ENCODE results near the gene ARHGAP25.
A peak's percentile ranks its signal among the peaks of the same experiment; 100 is the strongest.

ARHGAP25 gene

DNA sequence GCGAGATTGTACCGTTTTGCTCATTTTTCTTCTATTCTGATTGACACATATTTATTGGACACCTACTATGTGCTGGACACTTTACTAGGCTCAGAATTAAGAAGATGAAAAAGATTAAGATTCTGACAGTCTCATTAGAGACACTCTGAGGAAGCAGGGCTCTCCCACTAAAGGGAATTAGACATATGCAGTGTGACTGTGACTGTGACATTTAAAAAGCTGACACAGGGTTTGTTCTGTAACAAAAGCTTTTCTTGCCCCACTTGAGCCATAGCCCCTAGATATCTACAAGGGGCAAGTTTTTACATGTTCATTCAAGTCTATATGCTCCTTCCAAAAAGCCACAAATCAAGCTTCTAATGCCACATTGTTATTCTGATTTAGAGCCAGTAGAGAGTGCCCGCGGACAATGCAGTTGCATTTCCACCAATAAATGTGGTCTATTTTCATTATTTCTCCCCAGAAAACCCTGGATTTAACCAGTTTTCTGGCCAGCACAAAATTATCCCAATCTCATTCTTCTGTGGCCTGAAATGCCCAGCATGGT, 9.8 kb downstream of the ARHGAP25 start:
- no peak for DNase-seq

DNA sequence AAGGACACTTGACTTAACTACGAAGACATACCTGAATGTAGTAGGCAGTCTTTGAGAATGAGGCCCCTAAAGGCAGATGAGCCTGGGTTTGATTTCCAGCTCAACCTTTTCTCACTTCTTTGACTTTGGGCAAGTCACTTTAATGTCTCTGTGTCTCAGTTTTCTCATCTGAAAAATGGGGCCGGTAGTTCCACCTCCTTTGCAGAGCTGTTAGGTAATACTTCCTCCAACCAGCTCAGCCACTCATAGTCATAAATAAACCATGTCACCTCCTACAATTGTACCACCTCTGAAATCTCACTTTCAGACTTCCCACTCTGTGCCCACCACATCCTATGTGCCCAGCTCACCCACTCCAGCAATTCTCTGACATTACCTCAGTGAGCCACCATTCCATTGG, 10.4 kb downstream of the ARHGAP25 start:
- DNase-seq = no peak

DNA sequence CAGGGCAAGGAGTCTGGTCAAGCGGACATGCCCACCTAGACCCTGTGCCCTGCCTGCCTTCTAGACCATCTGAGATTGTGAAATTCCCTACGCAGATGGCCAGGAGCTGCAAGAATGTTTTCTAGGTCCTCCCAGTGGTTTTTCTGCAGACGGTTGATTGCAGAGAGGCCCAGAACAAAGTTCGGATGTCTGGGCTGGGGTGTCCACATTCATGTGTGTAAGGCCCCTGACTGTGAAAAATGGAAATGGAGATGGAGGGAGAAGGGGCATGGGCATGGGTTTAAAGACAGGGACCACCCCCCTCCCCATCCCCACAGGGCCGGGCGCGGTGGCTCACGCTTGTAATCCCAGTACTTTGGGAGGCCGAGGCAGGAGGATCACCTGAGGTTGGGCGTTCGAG, 11.8 kb downstream of the ARHGAP25 start:
- no peak for DNase-seq

DNA sequence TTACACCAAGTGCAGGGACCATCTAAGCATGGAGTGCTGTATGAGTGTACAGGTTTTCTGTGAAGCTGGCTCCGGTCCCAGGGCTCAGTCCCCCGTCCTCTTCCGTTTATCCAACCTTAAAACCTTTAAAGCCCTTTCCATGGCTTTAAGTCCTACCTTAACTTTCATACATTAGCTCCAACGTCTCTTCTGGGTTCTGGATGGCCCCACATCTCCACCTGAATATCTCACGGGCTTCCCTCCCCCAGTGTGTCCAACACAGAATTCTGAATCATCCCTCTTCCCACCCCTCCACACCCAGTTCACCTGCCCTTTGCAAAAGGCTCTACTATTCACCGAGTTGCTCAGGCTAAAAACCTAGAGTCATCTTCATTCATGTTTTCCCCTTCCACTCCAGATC, 12.8 kb downstream of the ARHGAP25 start:
- no peak for DNase-seq

DNA sequence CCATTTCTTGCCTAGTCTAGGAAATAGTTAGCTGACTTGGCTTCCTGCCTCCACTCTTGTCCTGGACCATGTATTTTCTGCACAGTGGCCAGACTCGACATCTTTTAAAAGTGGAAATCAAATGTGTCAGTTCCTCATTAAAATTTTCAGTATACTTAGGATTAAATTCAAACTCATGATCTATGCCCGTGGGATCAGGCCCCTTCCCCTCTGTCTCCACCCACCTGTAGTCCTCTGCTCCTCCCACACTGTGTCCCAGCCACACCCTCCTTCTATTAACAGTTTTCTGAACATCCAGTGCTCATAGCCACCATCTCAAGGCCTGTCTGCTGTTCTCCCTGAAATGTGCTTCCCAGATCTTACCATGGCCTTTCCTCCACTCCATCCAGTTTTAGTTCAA, 13.3 kb downstream of the ARHGAP25 start:
- no peak for DNase-seq

DNA sequence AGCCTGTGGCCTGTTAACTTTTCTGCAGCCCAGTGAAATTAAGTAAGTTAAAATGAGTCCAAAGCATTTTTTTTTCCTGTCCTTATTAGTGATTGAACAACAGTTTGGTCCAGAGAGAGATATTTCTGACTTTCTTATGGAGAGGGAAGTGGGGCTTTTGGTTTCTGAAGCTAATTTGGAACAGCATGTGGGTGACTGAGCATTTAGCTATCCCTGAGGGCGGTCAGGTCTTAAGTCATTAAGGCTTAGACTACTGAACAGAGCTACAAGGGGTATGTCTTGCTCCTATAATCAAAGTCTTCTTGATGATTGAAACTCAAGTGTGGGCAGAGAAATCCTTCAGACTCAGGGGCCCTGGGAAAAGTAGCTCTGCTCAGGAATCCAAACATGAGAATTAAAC, 14.0 kb downstream of the ARHGAP25 start:
- DNase-seq = no peak

DNA sequence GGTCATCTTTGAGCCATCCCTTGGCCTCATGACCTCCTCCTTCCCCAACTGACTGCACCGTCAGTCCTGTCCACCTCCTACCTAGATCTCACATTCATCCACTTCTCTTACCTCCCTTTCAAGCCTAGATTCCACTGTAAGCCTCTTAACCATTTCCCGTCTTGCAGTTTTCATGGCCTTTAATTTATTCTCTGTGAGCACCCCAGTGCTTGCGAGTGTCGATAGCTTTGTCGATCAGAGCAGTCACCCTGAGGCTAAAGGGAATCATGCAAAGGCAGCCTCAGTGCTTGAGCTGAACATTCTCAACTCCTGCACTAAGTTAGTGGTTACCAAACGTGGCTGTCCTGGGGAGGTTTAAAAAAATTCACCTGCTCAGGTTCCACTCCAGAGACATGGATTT, 14.7 kb downstream of the ARHGAP25 start:
- no peak for DNase-seq

DNA sequence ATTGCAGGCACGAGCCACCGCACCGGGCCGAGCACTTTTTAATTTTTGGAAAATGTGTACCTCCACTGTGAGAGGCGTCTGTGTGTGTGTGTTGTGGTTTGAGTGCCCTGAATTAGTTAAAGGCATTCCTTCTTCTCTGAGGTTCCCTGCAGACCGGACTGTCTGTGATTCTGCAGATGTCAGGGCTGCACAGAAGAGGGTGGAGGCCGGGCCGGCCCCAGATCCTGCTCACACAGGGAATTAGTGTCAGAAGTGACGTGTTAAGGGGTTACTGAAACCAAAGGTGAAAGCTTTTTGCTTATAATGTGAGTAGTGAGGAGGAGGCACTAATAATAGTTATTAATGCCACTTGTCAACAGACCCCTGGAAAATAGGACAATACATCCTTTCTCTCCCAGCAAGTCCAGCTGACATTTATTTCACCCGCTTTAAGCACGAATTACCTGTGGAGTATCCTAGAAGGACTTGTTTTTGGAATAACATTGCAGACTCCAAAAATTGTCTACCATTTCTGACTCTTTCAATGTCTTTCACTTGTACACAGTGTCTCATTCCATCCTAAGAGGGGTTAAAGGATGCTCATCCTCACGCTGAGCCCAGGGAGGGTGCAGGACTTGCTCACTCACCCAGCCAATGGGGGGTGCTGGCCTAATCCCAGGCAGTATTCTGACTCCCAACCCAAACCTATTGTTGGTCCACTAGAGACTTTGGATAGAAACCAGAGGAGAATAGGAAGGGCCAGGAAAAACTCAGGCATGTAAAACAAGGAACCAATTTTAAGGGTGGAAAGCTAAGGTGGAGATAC, 16.2 kb downstream of the ARHGAP25 start:
- no peak for DNase-seq

DNA sequence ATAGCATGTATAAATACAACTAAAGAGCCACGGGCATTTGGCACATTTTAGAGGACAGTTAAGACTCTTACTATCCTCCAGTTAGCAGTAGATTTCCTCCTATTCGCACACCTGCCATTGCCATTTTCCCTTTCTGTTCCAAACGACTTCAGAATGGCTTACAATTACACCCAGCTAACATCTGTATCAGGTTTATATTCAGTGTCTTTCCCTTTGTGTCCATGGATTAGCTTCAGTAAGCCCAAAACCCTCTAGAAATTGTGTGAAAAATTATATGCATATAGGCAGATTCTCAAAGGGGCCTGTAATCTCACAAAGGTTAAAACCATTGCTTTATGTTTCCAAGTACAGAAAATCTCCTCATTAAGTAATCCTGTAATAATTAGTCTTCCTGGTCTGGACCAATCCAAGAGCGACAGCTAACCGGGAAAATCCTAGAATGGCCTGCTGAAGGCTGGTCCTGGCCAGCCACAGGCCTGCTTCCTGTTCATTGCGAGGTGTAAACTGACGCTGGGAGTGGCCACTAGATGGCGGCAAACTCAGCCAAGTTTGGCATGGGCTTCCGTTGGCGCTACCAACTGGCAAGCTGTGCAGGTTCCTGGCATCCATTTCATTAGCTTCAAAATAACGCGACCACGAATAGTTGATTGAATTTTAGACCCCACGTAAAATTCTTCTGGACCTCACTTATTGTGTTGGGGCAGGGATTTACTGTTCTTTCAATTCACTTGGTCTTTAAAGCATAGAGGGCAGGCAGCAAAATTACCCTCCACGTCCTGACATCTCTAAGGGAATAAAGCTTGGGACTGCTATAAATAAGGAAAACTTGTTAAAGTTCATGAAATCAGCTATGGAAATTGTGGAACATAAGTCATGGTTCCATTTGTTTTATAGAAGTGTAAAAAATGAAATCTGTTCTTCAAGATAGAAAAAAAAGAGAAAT, 17.1 kb downstream of the ARHGAP25 start:
- DNase-seq = peak; percentile 94

DNA sequence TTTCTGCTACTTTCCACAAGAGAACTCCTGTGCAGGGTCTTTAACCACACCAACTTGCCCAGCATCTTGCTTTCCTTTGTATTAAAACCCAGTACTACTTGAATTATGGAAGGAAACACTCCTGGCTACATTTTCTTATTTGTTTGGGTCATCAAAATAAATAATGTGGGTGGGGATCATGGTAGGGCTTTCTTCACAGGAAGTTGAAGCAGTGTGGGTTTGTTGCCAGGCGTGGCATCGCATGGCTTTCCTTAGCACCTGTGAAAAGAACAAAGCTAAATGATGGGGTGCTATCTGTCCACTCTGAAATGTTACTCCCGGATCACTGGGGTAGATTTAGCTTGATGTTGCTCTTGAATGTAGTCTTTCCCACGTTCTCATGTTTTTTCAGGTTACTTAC, 18.7 kb downstream of the ARHGAP25 start:
- DNase-seq = no peak

DNA sequence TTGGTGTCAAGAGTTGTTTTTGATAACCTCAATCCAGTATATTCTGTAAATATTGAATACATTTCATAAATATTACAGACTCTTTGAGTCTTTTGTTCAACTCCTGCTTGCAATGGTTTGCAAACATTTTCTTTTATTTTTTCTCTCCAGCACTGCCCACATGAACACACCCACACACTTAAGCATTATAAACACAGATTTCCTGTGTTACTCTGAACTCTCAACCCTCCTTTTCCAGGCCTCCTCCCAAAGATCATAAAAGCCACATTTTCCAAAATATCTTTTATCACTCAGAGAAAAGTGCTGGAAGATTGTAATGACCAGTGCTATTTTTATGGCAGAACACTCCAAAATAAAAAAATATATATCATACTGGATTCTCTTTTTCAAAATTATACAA, 20.5 kb downstream of the ARHGAP25 start:
- no peak for DNase-seq

DNA sequence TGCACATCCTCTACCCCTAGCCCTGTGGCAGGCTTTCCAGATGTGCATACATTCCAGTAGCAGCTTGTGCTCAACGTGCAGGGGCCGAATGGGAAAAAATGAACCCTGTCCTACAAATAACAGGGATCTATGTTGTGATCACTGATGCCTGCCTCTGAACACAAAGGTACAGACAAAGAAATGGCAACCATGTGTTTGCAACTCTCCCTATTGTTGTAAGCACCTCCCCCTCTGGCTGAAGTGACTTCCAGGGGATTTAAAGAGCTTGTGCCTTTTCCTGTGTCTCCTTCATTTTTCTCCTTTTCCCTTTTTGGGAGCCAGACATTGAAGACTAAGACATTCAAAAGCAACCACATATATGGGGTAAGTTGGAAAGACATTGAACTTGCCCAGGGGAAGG, 21.6 kb downstream of the ARHGAP25 start:
- DNase-seq = no peak

DNA sequence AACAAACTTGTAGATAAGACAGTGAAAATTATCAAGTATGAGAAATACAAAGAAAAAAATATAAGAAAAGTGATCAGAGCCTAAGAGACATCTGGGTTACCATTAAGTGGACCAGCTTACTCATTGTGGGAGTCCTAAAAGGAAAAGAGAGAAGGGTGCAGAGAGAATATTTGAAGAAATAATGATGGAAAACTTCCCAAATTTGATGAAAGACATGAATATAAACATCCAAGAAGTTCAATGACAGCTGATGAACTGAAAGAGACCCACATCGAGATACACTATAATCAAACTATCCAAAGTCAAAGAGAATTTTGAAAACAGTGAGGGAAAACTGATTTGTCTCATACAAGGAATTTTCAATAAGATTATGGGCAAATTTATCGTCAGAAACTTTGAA, 22.5 kb downstream of the ARHGAP25 start:
- no peak for DNase-seq

DNA sequence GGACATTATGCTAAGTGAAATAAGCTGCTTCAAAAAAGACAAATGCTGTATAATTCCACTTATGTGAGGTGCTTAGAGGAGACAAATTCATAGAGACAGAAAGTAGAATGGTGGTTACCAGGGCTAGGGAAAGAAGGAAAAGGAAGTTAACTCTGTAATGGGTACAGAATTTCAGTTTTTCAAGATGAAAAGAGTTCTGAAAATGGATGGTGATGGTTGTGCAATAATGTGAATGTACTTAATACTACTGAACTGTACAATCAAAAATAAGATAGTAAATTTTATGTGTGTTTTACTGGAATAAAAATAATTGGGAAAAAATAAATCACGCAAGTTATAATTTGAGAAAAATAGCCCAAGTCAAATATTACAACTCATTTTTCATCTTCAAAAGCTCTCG, 27.5 kb downstream of the ARHGAP25 start:
- DNase-seq = no peak

DNA sequence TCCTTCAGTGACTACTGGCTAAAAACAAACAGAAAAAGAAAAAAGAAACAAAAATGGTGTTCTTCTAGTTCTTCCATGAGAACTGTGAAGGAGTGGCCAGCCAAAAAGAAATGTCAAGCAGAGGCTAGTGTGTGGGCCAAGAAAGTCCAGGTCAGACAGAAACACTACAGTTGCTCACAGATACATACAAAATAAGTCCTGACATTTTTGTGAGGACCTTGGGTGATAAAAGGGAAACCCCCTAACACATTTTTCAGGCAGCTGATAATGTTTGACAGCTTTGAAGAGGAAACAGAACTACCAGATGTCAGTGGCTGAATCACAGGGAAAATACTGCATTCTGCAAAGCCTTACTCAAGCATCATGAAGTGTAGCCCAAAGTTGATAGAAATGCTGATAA, 28.1 kb downstream of the ARHGAP25 start:
- DNase-seq = no peak

DNA sequence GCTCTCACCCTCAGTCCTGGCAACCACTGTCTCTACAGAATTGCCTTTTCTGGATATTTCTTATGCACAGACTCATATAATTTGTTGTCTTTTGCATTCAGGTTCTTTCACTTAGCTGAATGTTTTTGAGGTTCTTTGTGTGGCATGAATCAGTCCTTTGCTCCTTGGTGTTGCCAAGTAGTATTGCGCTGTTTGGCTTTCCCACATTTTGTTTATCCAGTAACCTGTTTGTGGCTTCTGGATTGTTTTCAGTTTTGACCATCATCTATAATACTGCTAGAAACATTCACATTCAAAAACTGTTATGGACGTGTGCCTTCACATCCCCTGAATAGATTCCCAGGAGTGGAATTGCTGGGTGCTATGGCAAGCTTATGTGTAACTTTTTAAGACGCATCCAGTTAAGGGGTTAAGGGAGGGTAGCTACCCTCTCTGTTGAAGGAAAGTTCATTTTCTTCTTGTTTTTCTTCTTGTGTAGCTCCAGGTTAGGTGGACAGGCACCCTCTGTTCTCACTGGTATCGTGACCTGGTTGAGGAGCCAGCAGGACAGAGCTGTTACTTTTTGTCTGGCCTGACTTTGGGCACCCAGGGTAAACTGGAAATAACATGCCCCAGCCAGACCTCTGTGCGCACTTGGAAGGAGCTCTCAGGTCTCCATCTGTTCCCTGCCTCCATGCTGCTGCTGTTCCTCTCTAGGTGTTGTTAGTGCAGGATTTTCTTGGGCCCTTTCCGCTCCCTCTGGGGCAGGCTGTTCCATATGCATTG, 29.6 kb downstream of the ARHGAP25 start:
- DNase-seq = no peak

DNA sequence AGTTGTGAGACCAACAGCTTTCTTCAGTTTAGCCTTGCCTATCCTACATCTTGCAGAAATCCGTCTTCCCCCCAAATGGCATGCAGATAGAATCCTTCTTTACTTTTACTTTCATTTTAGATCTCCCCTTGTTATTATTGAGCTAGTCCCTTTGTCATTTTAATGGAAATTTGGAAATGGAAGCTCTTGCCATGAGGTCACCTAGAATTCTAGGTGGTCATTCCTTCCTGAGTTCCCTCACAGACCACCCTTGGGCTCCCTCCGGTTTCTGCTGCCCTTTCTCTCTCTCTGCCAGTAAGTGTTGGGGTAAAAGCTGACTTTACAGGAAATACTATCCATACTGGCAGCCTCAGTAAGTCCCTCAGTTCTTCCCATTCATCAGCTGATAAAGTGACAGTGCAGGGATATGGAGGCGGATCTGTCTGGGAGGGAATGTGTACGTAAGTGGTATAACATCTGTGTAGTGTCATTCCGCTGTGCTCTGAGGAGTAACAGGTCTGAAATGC, 30.2 kb downstream of the ARHGAP25 start:
- DNase-seq = no peak

DNA sequence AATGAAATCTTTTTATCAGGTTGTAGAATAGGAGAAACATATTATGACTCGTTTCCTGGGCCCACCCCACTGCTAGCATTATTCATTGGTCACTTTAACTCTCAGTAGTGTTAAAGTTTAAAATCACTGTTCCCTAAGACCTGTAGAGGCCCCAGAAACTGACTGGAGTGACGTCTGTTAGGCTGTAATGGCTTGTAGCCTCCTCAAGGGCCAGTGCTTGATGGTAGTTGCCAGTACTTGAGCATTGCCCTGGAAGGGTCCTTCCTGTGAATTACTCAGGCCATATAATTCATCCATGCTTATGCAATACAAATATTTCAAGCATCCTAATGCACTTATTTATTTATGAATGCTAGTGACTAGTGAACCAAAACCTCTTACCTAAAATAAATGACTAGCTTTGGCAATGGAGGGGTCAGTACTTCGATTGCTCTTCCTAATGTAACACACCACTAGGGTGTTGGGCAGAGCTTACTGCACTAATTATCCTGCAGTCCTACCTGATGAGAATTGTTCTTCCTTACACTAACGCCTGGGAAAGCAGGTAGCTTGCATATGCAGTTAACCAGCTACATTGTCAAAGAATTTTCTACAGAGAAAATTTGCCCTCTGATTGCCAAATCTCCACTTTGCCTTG, 31.2 kb downstream of the ARHGAP25 start:
- DNase-seq = no peak

DNA sequence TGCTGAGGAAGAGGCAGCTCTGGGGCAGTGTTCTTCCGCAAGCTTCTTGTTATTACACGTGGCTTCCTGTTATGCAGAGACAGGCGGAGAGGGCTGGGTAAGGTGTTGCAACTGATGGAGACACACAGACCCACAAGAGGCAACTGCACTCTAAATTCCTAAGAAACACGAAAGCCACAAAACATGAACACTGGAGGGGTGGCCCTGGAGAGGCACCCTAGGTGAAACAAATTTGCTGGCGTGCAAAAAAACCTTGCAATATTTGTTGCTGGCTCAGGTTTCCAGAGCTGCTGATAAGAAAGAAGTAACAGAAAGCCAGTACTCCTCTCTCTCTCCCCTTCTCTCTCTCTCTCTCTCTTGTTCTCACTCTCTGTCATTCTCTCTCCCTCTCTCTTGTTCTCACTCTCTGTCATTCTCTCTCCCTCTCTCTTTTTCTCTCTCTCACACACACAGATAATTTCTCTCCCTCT, 31.8 kb downstream of the ARHGAP25 start:
- DNase-seq = peak; percentile 47

DNA sequence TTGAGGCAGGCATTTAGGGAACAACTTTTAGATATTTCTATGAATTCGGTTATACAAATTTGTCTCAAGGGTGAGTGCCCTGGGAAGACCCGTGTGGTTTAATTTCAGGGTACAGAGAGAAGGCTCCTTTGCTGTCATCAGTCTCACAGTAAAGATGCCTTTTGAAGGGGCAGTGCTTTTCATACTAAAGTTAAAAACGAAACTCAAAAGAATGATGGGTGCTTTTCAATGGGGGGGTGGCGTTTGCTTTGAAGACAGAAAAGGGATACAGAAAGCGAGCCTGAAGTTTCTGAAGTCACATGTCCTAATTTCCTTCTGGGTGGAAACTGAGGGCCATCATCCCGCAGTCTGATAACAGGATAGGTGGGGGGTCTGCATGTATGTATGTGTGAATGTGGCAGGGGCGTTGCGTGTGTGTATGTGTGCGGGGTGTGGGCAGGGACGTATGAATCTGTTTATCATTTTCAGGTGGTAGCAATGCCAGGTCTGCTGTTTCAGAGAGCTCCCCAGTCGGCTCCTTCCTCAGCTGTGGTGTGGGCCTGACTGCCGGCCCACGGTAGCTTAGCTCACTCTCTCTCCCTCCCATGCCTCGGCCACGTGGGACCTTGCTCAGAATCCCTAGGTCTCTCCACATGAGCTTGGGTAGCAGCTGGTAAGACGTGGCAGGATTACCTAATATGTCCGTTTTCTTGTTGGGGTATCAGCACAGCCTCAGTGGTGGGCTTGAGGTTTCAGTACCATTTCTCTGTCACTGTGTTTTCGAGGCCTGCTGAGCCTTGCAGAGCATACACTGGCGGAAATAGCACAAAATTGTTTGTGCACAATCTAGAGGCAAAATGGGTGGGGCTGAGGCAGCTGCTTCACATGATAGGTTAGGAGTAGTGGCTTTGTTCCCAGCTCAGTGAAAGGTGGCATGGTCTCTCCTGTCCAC, 32.7 kb downstream of the ARHGAP25 start:
- no peak for DNase-seq

DNA sequence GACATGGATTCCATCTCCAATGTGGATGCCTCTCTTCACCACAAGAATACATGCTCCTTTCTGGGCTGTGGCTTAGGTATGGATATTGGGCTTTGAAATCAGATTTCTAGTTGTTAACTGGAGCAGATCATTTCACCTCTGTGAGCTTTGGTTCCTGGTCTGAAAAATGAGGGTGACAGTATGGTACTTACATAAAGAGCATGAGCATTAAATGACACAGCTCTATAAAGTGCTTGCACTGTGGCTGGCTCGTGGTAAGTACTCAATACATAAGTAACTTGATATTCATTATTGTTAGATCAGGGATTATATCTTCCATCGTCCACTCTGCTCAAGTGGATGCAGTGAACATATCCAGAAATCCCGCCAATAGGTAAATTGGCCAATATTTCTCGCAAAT, 33.4 kb downstream of the ARHGAP25 start:
- DNase-seq = no peak
